ENCODE measurements around the gene HES2.
"Not testable (repeated sequence)": the region's sequence is repeated elsewhere in the genome, so short reads cannot be mapped to it uniquely, and the experiment has no call there.

The HES2 gene

GRCh38 chr1:6428453-6428852 is 8.7 kb upstream of the HES2 start:
- in situ Hi-C loops (cut with HindIII; ENCODE audit: low pct_ligation_motif_present, low sequenced_read_pairs); H3K36me3 ChIP-seq (replicated peaks); H3K27ac ChIP-seq; H3K4me3 ChIP-seq (ENCODE audit: low read depth, low read length); DNase-seq: not testable (repeated sequence)
- H3K27me3 ChIP-seq (replicated peaks), result peaks cover 34% of the 10 kb centered on the region

DNA sequence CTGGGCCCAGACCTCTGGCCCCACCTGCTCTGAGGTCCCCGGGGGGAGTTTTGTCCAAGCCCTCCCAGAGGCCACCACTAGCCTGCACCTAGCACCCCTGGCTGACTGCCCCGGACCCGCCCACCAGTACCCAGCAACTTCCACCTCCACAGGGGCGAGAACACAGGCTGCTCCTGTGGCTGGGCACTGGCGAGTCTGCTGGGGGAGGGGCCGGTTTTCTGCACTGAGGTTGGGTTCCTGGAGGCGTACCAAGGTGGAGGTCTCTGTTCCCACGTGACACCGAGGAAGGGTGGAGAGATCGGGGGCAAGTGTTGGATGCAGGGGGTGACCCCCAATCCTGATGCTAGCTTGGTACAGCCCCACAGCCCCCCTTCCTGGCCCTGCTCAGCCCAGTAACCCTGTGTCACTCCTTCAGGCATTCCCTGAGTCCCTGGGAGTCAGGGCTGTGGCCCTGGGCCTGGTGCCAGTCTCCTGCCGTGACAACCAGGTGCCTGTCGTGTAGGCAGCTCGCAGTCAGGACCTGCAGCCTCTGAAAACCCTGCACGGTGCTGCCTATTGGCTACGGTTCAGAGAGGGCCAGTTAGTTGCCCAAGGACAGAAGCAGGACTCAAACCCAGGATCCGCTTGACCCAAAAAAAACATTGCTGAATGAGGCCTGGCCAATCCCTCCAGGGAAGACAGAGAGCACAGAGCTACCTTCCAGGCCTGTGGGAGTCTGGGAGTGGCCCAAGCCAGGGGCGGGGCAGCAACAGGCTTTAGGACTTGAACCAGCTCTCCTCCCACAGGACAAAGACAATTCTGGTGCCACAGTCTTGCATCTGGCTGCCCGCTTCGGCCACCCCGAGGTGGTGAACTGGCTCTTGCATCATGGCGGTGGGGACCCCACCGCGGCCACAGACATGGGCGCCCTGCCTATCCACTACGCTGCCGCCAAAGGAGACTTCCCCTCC is 8.0 kb upstream of the HES2 start:
- Histone ChIP-seq H3K27ac (no peak overlapping the region), H3K36me3 (replicated peaks) (no peaks in the 10 kb centered on the region), H3K27me3 (replicated peaks) (peaks cover 37% of the 10 kb centered on the region), H3K4me3 (ENCODE audit: low read depth, low read length) (no peak overlapping the region)
- in situ Hi-C loops (cut with HindIII; ENCODE audit: low pct_ligation_motif_present, low sequenced_read_pairs), result no loop called here
- TF ChIP-seq, protein P1, sequence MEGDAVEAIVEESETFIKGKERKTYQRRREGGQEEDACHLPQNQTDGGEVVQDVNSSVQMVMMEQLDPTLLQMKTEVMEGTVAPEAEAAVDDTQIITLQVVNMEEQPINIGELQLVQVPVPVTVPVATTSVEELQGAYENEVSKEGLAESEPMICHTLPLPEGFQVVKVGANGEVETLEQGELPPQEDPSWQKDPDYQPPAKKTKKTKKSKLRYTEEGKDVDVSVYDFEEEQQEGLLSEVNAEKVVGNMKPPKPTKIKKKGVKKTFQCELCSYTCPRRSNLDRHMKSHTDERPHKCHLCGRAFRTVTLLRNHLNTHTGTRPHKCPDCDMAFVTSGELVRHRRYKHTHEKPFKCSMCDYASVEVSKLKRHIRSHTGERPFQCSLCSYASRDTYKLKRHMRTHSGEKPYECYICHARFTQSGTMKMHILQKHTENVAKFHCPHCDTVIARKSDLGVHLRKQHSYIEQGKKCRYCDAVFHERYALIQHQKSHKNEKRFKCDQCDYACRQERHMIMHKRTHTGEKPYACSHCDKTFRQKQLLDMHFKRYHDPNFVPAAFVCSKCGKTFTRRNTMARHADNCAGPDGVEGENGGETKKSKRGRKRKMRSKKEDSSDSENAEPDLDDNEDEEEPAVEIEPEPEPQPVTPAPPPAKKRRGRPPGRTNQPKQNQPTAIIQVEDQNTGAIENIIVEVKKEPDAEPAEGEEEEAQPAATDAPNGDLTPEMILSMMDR (IDR thresholded peaks at IDR 0.05; ENCODE audit: low read depth, low read length, missing control alignments), result no peak
- no peak for DNase-seq

GRCh38 chr1:6426972-6427350 is 7.2 kb upstream of the HES2 start:
- TF ChIP-seq, protein P1 (IDR thresholded peaks at IDR 0.05; ENCODE audit: low read depth, low read length, missing control alignments), result no peak
- no peak for DNase-seq
- Histone ChIP-seq H3K36me3 (replicated peaks) (no peaks in the 10 kb centered on the region), H3K27ac (no peak overlapping the region), H3K27me3 (replicated peaks) (peaks cover 37% of the 10 kb centered on the region), H3K4me3 (ENCODE audit: low read depth, low read length) (no peak overlapping the region)
- in situ Hi-C loops (cut with HindIII; ENCODE audit: low pct_ligation_motif_present, low sequenced_read_pairs), result no loop called here

GRCh38 chr1:6426277-6426971 is 6.7 kb upstream of the HES2 start:
- TF ChIP-seq, protein P1 (IDR thresholded peaks at IDR 0.05; ENCODE audit: low read depth, low read length, missing control alignments), result no peak
- Histone ChIP-seq H3K36me3 (replicated peaks) (no peaks in the 10 kb centered on the region), H3K27ac (no peak overlapping the region), H3K4me3 (ENCODE audit: low read depth, low read length) (no peak overlapping the region), H3K27me3 (replicated peaks) (peaks cover 37% of the 10 kb centered on the region)
- in situ Hi-C loops (cut with HindIII; ENCODE audit: low pct_ligation_motif_present, low sequenced_read_pairs), result no loop called here
- DNase-seq, result no peak

DNA sequence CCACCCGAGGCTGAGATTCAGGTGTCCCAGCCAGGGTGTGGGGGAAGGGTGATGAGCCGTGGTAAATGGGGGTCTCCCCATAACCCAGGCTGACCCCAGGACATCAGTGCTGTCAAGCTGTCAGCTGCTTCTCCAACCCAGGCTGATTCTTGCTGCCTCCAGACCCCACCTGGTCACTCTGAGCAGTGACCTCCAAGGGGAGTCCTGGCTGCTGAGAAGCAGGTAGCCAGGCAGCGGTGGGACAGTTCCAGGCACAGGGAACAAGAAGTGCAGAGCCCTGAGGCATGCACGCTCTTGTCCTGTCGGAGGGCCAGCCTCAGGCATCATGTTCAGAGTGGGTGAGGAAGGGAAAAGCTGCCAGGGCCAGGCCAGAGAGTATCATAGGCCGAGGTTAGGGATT is 5.9 kb upstream of the HES2 start:
- Histone ChIP-seq H3K36me3 (replicated peaks) (no peaks in the 10 kb centered on the region), H3K4me3 (ENCODE audit: low read depth, low read length) (no peak overlapping the region), H3K27ac (no peak overlapping the region), H3K27me3 (replicated peaks) (peaks cover 42% of the 10 kb centered on the region)
- in situ Hi-C loops (cut with HindIII; ENCODE audit: low pct_ligation_motif_present, low sequenced_read_pairs), result no loop called here
- TF ChIP-seq, protein P1 (IDR thresholded peaks at IDR 0.05; ENCODE audit: low read depth, low read length, missing control alignments), result no peak
- DNase-seq, result no peak
